ENCODE measurements around the gene GET4. TPM values are rescaled to one million over a fixed set of nuclear protein-coding genes. Genes with fewer than 3 reads are reported as not detected.

The GET4 gene
- polyA plus RNA-seq, 1 of the 3 experiments (the other 2 are of a cell fraction) = 63.1 TPM

DNA sequence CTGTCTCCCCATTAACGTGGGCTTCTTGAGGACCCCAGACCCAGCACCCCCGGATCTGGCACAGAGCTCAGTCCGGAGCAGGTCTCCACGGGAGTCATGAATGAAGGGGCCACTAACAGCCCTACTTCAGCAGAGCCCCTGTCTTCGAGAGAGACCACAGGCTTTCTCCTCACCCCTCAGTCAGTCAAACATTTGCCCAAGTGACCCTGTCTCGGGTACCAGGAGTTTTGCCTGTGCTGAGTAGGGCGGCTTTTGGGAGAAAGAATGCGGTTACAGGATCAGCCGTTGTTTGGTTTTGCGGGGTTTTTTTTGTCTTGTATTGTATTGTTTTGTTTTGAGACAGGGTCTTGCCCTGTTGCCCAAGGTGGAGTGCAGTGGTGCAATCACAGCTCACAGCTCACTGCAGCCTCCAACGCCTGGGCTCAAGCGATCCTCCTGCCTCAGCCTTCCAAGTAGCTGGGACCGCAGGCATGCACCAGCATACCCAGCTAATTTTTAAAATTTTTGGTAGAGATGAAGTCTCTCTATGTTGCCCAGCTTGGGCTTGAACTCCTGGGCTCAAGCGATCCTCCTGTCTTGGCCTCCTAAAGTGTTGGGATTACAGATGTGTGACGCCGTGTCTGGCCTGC is 61.6 kb downstream of the GET4 start:
- no peak overlapping the region for H3K4me3 ChIP-seq (ENCODE audit: low read depth in 2 of 2, low read length in 1 of 2)
- no peaks in the 10 kb centered on the region for H4K20me1 ChIP-seq (ENCODE audit: insufficient read depth)
- TF ChIP-seq CTCF (IDR thresholded peaks at IDR 0.05) (no peak), FOSL2 (IDR thresholded peaks at IDR 0.05; ENCODE audit: borderline replicate concordance, low read depth) (no peak), GABPA (IDR thresholded peaks at IDR 0.05; ENCODE audit: low read depth) (no peak), TAF1 (IDR thresholded peaks at IDR 0.05; ENCODE audit: borderline replicate concordance, low read depth, low read length) (no peak), FOXM1 (IDR thresholded peaks at IDR 0.05; ENCODE audit: low read depth) (no peak)
- no peaks in the 10 kb centered on the region for H3K36me3 ChIP-seq (replicated peaks in 1 of 2; ENCODE audit: control insufficient read depth in 1 of 2, insufficient read depth in 2 of 2, low read length in 1 of 2)
- ChIA-PET POLR2A (no interaction called here), CTCF (interaction anchor here (0.9 to 1.7 kb wide), 2 partner anchors 13 to 29 kb away, joined by 3 to 5 read pairs; no protein-coding TSS in a partner anchor)
- no peak overlapping the region for H3K27ac ChIP-seq (ENCODE audit: low read depth in 2 of 2, low read length in 1 of 2)
- no peaks in the 10 kb centered on the region for H3K79me2 ChIP-seq (ENCODE audit: insufficient read depth)
- H2AFZ ChIP-seq (ENCODE audit: low read depth) = no peak overlapping the region
- 0 out of 4 replicates have a peak, but pooled peaks cover 0 to 5% of the 10 kb centered on the region in 2 experiments for H3K4me1 ChIP-seq (ENCODE audit: control insufficient read depth in 1 of 2, insufficient read depth in 2 of 2, low read depth in 1 of 2, low read length in 1 of 2)
- H3K4me2 ChIP-seq = no peak overlapping the region
- 85% methylated on average over 16 of the region's 16 CpGs for WGBS (ENCODE audit: low lambda C conversion rate)
- H3K9ac ChIP-seq = no peak overlapping the region
- peaks cover 5% of the 10 kb centered on the region; the same call in 1 of the 2 replicates for H3K9me3 ChIP-seq
- DNase-seq = no peak
- peaks cover 8% of the 10 kb centered on the region for H3F3A ChIP-seq (replicated peaks; ENCODE audit: insufficient read depth)
- H3K9me2 ChIP-seq = no peaks in the 10 kb centered on the region
- no peaks in the 10 kb centered on the region for H3K27me3 ChIP-seq (ENCODE audit: insufficient read depth)

DNA sequence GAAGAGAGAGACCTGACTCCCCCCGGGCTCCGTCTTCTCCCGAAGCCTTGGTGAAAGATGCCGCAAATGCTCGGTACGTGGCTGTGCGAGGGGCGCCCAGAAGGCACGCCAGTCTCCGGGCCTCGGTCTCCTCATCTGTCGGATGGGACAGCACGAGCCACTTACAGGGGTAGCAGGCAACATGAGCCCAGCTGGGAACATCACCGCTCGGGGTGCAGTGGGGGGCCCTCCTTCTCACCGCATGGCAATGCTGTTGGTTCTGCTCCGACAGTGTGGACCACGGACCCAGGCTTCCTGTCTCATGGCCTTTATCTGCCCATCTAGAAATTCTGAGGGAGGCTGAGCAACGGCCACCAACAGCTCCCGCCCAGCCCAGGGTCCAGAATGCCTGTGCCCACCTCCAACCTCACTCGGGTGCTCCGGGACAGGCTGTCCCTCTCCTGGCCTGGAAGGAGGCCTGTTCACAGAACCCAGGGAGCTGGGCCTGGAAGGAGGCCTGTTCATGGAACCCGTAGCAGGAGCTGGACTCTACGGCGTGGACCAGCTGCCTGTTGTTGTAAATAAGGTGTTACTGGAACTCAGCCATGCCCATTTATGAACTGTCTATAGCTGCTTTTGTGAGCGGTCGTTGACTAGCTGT is 62.3 kb downstream of the GET4 start:
- Histone ChIP-seq H4K20me1 (ENCODE audit: insufficient read depth) (no peaks in the 10 kb centered on the region), H3K9ac (no peak overlapping the region), H3K4me3 (ENCODE audit: low read depth in 2 of 2, low read length in 1 of 2) (no peak overlapping the region), H3K36me3 (replicated peaks in 1 of 2; ENCODE audit: control insufficient read depth in 1 of 2, insufficient read depth in 2 of 2, low read length in 1 of 2) (no peaks in the 10 kb centered on the region), H3K4me2 (no peak overlapping the region), H2AFZ (ENCODE audit: low read depth) (no peak overlapping the region), H3K9me2 (no peaks in the 10 kb centered on the region), H3K79me2 (ENCODE audit: insufficient read depth) (no peaks in the 10 kb centered on the region), H3F3A (replicated peaks; ENCODE audit: insufficient read depth) (peaks cover 8% of the 10 kb centered on the region), H3K27me3 (ENCODE audit: insufficient read depth) (no peaks in the 10 kb centered on the region), H3K4me1 (ENCODE audit: control insufficient read depth in 1 of 2, insufficient read depth in 2 of 2, low read depth in 1 of 2, low read length in 1 of 2) (0 out of 4 replicates have a peak, but pooled peaks cover 0 to 5% of the 10 kb centered on the region in 2 experiments), H3K27ac (ENCODE audit: low read depth in 2 of 2, low read length in 1 of 2) (no peak overlapping the region), H3K9me3 (peaks cover 5% of the 10 kb centered on the region; the same call in 1 of the 2 replicates)
- no peak for DNase-seq
- ChIA-PET CTCF (interaction anchor here (0.8 to 1.7 kb wide), 3 partner anchors 13 to 30 kb away, joined by 3 to 5 read pairs (median 3); no protein-coding TSS in a partner anchor), POLR2A (no interaction called here)
- 91% methylated on average over 24 of the region's 27 CpGs for WGBS (ENCODE audit: low lambda C conversion rate)
- TF ChIP-seq TCF12 (IDR thresholded peaks at IDR 0.05) = no peak
- no peak for TF ChIP-seq FOSL2 (IDR thresholded peaks at IDR 0.05; ENCODE audit: borderline replicate concordance, low read depth)
- TF ChIP-seq REST (IDR thresholded peaks at IDR 0.05; ENCODE audit: low read depth, low read length) = no peak
- no peak for TF ChIP-seq GATA2 (CRISPR knock-in tag; IDR thresholded peaks at IDR 0.05)
- no peak for TF ChIP-seq SMC3 (IDR thresholded peaks at IDR 0.05; ENCODE audit: low read depth, low read length)
- TF ChIP-seq, protein P1, sequence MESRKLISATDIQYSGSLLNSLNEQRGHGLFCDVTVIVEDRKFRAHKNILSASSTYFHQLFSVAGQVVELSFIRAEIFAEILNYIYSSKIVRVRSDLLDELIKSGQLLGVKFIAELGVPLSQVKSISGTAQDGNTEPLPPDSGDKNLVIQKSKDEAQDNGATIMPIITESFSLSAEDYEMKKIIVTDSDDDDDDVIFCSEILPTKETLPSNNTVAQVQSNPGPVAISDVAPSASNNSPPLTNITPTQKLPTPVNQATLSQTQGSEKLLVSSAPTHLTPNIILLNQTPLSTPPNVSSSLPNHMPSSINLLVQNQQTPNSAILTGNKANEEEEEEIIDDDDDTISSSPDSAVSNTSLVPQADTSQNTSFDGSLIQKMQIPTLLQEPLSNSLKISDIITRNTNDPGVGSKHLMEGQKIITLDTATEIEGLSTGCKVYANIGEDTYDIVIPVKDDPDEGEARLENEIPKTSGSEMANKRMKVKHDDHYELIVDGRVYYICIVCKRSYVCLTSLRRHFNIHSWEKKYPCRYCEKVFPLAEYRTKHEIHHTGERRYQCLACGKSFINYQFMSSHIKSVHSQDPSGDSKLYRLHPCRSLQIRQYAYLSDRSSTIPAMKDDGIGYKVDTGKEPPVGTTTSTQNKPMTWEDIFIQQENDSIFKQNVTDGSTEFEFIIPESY (IDR thresholded peaks at IDR 0.05; ENCODE audit: borderline replicate concordance, low read depth) = no peak
- no peak for TF ChIP-seq GABPA (IDR thresholded peaks at IDR 0.05; ENCODE audit: low read depth)
- no peak for TF ChIP-seq TAF1 (IDR thresholded peaks at IDR 0.05; ENCODE audit: borderline replicate concordance, low read depth, low read length)
- TF ChIP-seq JUND (IDR thresholded peaks at IDR 0.05) = no peak
